Type B pancreatic cell (in vitro differentiated cells): ENCODE measurements around the gene IRF7. TPM values are rescaled to one million over a fixed set of nuclear protein-coding genes. Genes with fewer than 3 reads are reported as not detected.
A peak's percentile ranks its signal among the peaks of the same experiment; 100 is the strongest.

Experiments
- DNase-seq: peaks from one replicate; pipeline ENCODE4 v3.0.0; 2021; ENCODE audit warnings: mixed read lengths; ENCODE audit not compliant: unreplicated experiment; ENCODE audit errors: extremely low spot score
- H3K27ac Mint-ChIP-seq: 2 replicates; pipeline ENCODE4 v1.8.0; 2021; ENCODE audit warnings: mild to moderate bottlenecking, mixed read lengths
- H3K27me3 Mint-ChIP-seq: 2 replicates; pipeline ENCODE4 v1.8.0; 2021; ENCODE audit warnings: mixed read lengths
- H3K36me3 Mint-ChIP-seq: 2 replicates; pipeline ENCODE4 v1.8.0; 2021; ENCODE audit warnings: mixed read lengths
- H3K4me1 Mint-ChIP-seq: one replicate; pipeline ENCODE4 v1.8.0; 2021; ENCODE audit warnings: mixed read lengths; ENCODE audit not compliant: unreplicated experiment
- H3K4me3 Mint-ChIP-seq: 2 replicates; pipeline ENCODE4 v1.8.0; 2021; ENCODE audit warnings: mild to moderate bottlenecking, mixed read lengths
- H3K9me3 Mint-ChIP-seq: 2 replicates; pipeline ENCODE4 v1.8.0; 2021; ENCODE audit warnings: mixed read lengths
- CTCF ChIP-seq: fragments of 200-600 bp; sonication (generic); conservative IDR thresholded peaks from 2 replicates; pipeline ENCODE4 v1.5.0; 2021; ENCODE audit warnings: antibody characterized with exemption, mild to moderate bottlenecking
- total RNA-seq: library from RNA; stranded (reverse); gene quantifications from 2 replicates; pipeline ENCODE4 v1.2.1, GENCODE V29; 2021; ENCODE audit warnings: low replicate concordance

IRF7 gene
- total RNA-seq, 1 donor from 2014 or later: 16.4 TPM

- Mint-ChIP-seq H3K9me3 (no peaks in the 10 kb centered on the region), H3K36me3 (peaks cover 7% of the 10 kb centered on the region), H3K27me3 (no peaks in the 10 kb centered on the region), H3K27ac (no peak overlapping the region), H3K4me3 (no peak overlapping the region), H3K4me1 (no peaks in the 10 kb centered on the region)
- TF ChIP-seq CTCF: no peak
- DNase-seq: no peak
Measured at GRCh38 chr11:598005-598680, 17.6 kb downstream of the IRF7 start.

GRCh38 chr11:597166-597725, 18.5 kb downstream of the IRF7 start:
- Mint-ChIP-seq H3K4me3 (no peak overlapping the region), H3K36me3 (peaks cover 10% of the 10 kb centered on the region), H3K4me1 (no peaks in the 10 kb centered on the region), H3K27ac (no peak overlapping the region), H3K9me3 (no peaks in the 10 kb centered on the region), H3K27me3 (no peaks in the 10 kb centered on the region)
- no peak for DNase-seq
- peak; percentile 44 for TF ChIP-seq CTCF

GRCh38 chr11:596374-596773, 19.4 kb downstream of the IRF7 start:
- Mint-ChIP-seq H3K27ac (no peak overlapping the region), H3K4me3 (no peak overlapping the region), H3K4me1 (no peaks in the 10 kb centered on the region), H3K36me3 (peaks cover 9% of the 10 kb centered on the region), H3K27me3 (no peaks in the 10 kb centered on the region), H3K9me3 (no peaks in the 10 kb centered on the region)
- DNase-seq: no peak
- no peak for TF ChIP-seq CTCF

- no peak for TF ChIP-seq CTCF
- H3K4me1 Mint-ChIP-seq: no peaks in the 10 kb centered on the region
- H3K4me3 Mint-ChIP-seq: no peak overlapping the region
- DNase-seq: no peak
- H3K27me3 Mint-ChIP-seq: no peaks in the 10 kb centered on the region
- H3K27ac Mint-ChIP-seq: no peak overlapping the region
- no peaks in the 10 kb centered on the region for H3K9me3 Mint-ChIP-seq
- peaks cover 7% of the 10 kb centered on the region for H3K36me3 Mint-ChIP-seq
Measured at GRCh38 chr11:595400-595799, 20.4 kb downstream of the IRF7 start.

- H3K9me3 Mint-ChIP-seq: no peaks in the 10 kb centered on the region
- no peak overlapping the region for H3K27ac Mint-ChIP-seq
Measured at GRCh38 chr11:593347-593746, 22.4 kb downstream of the IRF7 start.

More at GRCh38 chr11:593347-593746, 22.4 kb downstream of the IRF7 start:
- H3K4me1 Mint-ChIP-seq: no peaks in the 10 kb centered on the region
- peaks cover 13% of the 10 kb centered on the region for H3K36me3 Mint-ChIP-seq
- no peak for DNase-seq
- no peak overlapping the region for H3K4me3 Mint-ChIP-seq
- H3K27me3 Mint-ChIP-seq: no peaks in the 10 kb centered on the region
- TF ChIP-seq CTCF: no peak
